OCI-LY7 (cell line): ENCODE measurements around the gene THSD7B. TPM values are rescaled to one million over a fixed set of nuclear protein-coding genes. Genes with fewer than 3 reads are reported as not detected.

Experiments used
- BruUV-seq: library from RNA; stranded (reverse); fragments of 400-500 nt; replicated peaks from 2 replicates; lab custom pipeline; 2021; lab: Mats Ljungman, UMichigan
- CTCF ChIA-PET: fragments of 300-600 bp; sonication (Branson Sonifier 250); formaldehyde crosslinking; loops from one replicate; lab custom pipeline; 2022; ENCODE audit warnings: antibody characterized with exemption; ENCODE audit not compliant: unreplicated experiment; lab: Charles Lee
- POLR2A ChIA-PET: fragments of 300-600 bp; sonication (Branson Sonifier 250); formaldehyde crosslinking; loops from one replicate; lab custom pipeline; 2022; ENCODE audit warnings: antibody characterized with exemption; lab: Charles Lee
- DNase-seq: peaks from one replicate; pipeline ENCODE4 v3.0.0-alpha.2; 2015; ENCODE audit warnings: low spot score
- H2AFZ ChIP-seq: fragments of 200-600 bp; sonication (generic), shearing (Covaris generic); 2 replicates; pipeline ENCODE4 v1.6.1; 2014; ENCODE audit warnings: mild to moderate bottlenecking, antibody characterized with exemption, low read length, moderate library complexity
- H3K27ac ChIP-seq: fragments of 200-600 bp; sonication (generic); 2 replicates; pipeline ENCODE4 v1.5.1; 2014; ENCODE audit warnings: mixed run types, low read depth, mild to moderate bottlenecking, moderate library complexity, low read length, inconsistent platforms; ENCODE audit not compliant: poor library complexity, severe bottlenecking
- H3K36me3 ChIP-seq: fragments of 200-600 bp; sonication (generic); 2 replicates; pipeline ENCODE4 v1.6.1; 2014; ENCODE audit warnings: mild to moderate bottlenecking, antibody characterized with exemption, low read length, moderate library complexity, mixed read lengths; ENCODE audit not compliant: insufficient read depth
- H3K4me1 ChIP-seq: fragments of 200-600 bp; sonication (generic); 2 replicates; pipeline ENCODE4 v1.5.1; 2014; ENCODE audit warnings: mild to moderate bottlenecking, low read length; ENCODE audit not compliant: insufficient read depth, poor library complexity, severe bottlenecking
- H3K4me2 ChIP-seq: fragments of 200-600 bp; sonication (generic); 2 replicates; pipeline ENCODE4 v1.6.1; 2014; ENCODE audit warnings: mild to moderate bottlenecking, low read length
- H3K4me3 ChIP-seq: fragments of 200-600 bp; sonication (generic); 2 replicates; pipeline ENCODE4 v1.5.1; 2014; ENCODE audit warnings: mild to moderate bottlenecking, low read depth, low read length; ENCODE audit not compliant: poor library complexity, severe bottlenecking
- H3K79me2 ChIP-seq: fragments of 200-600 bp; sonication (generic); 2 replicates; pipeline ENCODE4 v1.6.1; 2016; ENCODE audit warnings: low read depth, mild to moderate bottlenecking, low read length, moderate library complexity, mixed read lengths; ENCODE audit not compliant: insufficient read depth
- H3K9me2 ChIP-seq: fragments of 200-600 bp; sonication (generic); 2 replicates; pipeline ENCODE4 v1.6.1; 2016; ENCODE audit warnings: mild to moderate bottlenecking, low read length, mixed read lengths; ENCODE audit not compliant: insufficient read depth
- H3K9me3 ChIP-seq: fragments of 200-600 bp; sonication (generic); 2 replicates; pipeline ENCODE4 v1.6.1; 2014; ENCODE audit warnings: mild to moderate bottlenecking, mixed run types, low read length, mixed read lengths
- H4K20me1 ChIP-seq: fragments of 200-600 bp; sonication (generic); 2 replicates; pipeline ENCODE4 v1.6.1; 2014; ENCODE audit warnings: mild to moderate bottlenecking, antibody characterized with exemption, low read length, moderate library complexity, mixed read lengths; ENCODE audit not compliant: insufficient read depth
- EZH2phosphoT487 ChIP-seq: fragments of 200-600 bp; sonication (generic); IDR thresholded peaks from 2 replicates; pipeline ENCODE4 v1.6.1; 2018; ENCODE audit warnings: low read depth, borderline replicate concordance, mild to moderate bottlenecking, mixed run types, antibody characterized with exemption, low read length, moderate library complexity, mixed read lengths
- intact Hi-C: fragments of 100-400 bp; cut with micrococcal nuclease; formaldehyde crosslinking; loops from one replicate; pipeline ENCODE4 v1.10.0; 2022; ENCODE audit not compliant: unreplicated experiment
- total RNA-seq, 2 experiments: library from RNA; depleted of rRNA in 1 of 2; stranded (reverse); fragments of >200 nt in 1 of 2; shearing (Covaris generic) in 1 of 2; gene quantifications; 2 replicates each; pipeline ENCODE4 v1.2.3, GENCODE V29; 2014 to 2022
- TF ChIP-seq, protein P1 (sequence below): fragments of 200-600 bp; sonication (generic); conservative IDR thresholded peaks from 2 replicates; pipeline ENCODE4 v1.5.1; 2014; ENCODE audit warnings: mild to moderate bottlenecking, antibody characterized with exemption, low read length, moderate library complexity, mixed read lengths

Gene THSD7B
- total RNA-seq, 2 experiments from 2014 or later = 1.8 TPM

DNA sequence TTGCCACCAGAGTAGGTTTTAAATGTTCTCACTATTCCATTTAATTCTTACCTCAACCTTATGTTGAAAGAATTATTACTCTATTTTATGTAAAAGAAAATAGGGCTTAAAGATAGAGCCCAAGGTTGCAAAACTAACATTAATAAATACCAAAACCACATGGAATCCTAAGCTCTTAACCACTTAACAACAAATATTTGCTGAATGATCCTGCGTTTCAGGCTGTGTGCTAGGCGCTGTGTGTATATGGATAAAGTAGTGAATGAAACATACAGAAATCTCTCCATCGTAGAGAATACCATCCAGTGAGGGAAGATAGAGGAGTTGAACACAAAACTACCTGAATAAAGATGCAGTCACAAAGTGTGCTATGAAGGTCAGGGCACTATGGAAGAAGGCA, 485.1 kb downstream of the THSD7B start:
- H3K4me1 ChIP-seq = no peaks in the 10 kb centered on the region
- CTCF ChIA-PET = no interaction called here
- no peak overlapping the region for H2AFZ ChIP-seq
- no peaks in the 10 kb centered on the region for H4K20me1 ChIP-seq
- H3K4me2 ChIP-seq = no peak overlapping the region
- no TSS peak for BruUV-seq
- POLR2A ChIA-PET = interaction anchor here (1.1 to 1.5 kb wide), 4 partner anchors 13 to 122 kb away, joined by 3 to 4 read pairs (median 3); no protein-coding TSS in a partner anchor
- H3K9me2 ChIP-seq = no peaks in the 10 kb centered on the region
- no peak overlapping the region for H3K4me3 ChIP-seq
- no peak for DNase-seq
- H3K36me3 ChIP-seq = no peaks in the 10 kb centered on the region
- H3K27ac ChIP-seq = no peak overlapping the region
- TF ChIP-seq, protein P1, sequence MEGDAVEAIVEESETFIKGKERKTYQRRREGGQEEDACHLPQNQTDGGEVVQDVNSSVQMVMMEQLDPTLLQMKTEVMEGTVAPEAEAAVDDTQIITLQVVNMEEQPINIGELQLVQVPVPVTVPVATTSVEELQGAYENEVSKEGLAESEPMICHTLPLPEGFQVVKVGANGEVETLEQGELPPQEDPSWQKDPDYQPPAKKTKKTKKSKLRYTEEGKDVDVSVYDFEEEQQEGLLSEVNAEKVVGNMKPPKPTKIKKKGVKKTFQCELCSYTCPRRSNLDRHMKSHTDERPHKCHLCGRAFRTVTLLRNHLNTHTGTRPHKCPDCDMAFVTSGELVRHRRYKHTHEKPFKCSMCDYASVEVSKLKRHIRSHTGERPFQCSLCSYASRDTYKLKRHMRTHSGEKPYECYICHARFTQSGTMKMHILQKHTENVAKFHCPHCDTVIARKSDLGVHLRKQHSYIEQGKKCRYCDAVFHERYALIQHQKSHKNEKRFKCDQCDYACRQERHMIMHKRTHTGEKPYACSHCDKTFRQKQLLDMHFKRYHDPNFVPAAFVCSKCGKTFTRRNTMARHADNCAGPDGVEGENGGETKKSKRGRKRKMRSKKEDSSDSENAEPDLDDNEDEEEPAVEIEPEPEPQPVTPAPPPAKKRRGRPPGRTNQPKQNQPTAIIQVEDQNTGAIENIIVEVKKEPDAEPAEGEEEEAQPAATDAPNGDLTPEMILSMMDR = no peak
- TF ChIP-seq EZH2phosphoT487 = no peak
- H3K79me2 ChIP-seq = no peaks in the 10 kb centered on the region
- intact Hi-C loops = no loop called here
- H3K9me3 ChIP-seq = no peaks in the 10 kb centered on the region

DNA sequence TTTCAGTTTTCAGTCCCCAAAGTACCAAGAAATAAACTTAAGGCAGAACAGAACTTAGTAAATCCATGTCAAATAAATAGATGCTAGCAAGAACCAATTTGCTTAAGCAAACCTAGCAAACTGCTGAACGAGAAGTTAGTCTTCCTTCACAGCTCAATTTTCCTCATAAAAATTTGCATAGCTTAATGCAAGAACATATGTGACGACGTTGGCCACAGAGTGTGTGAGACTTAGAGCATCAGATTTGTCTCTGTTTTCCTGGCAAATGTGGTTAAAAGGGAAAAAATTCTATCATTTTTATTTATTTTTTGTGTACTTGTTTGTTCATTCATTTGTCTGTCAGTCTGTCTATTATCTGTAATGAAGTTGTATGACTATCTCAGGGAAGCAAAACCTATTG, 485.7 kb downstream of the THSD7B start:
- no peak for DNase-seq
- Histone ChIP-seq H4K20me1 (no peaks in the 10 kb centered on the region), H3K9me2 (no peaks in the 10 kb centered on the region), H3K27ac (no peak overlapping the region), H3K9me3 (no peaks in the 10 kb centered on the region), H2AFZ (no peak overlapping the region), H3K4me1 (no peaks in the 10 kb centered on the region), H3K36me3 (no peaks in the 10 kb centered on the region), H3K4me3 (no peak overlapping the region), H3K79me2 (no peaks in the 10 kb centered on the region), H3K4me2 (no peak overlapping the region)
- ChIA-PET POLR2A (interaction anchor here (1.5 kb wide), 1 partner anchor 123 kb away, joined by 4 read pairs; no protein-coding TSS in a partner anchor), CTCF (no interaction called here)
- TF ChIP-seq, protein P1 = no peak
- TF ChIP-seq EZH2phosphoT487 = no peak
- intact Hi-C loops = no loop called here
- BruUV-seq = no TSS peak

DNA sequence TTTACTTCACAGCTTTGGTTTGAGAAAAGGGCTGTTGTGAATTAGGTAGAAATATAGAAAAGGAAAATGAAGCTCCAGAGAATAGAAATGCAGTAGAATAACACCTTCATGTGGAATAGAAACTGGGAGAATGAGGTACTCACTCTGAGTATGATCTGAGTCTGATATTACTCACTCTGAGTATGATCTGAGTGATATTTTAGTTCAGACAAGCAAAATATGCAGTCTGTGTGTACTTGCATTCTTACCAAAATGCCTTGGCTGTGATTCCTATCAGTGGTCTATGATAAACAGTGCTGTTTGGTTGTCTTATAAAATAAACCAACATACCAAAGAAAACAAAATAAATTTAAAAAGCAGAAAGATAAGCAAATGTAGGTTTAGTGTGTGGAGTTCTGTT, 487.6 kb downstream of the THSD7B start:
- no peak for TF ChIP-seq EZH2phosphoT487
- TF ChIP-seq, protein P1 = no peak
- Histone ChIP-seq H4K20me1 (no peaks in the 10 kb centered on the region), H3K79me2 (no peaks in the 10 kb centered on the region), H3K4me2 (no peak overlapping the region), H3K27ac (no peak overlapping the region), H3K36me3 (no peaks in the 10 kb centered on the region), H3K9me2 (no peaks in the 10 kb centered on the region), H3K9me3 (no peaks in the 10 kb centered on the region), H3K4me1 (no peaks in the 10 kb centered on the region), H3K4me3 (no peak overlapping the region), H2AFZ (no peak overlapping the region)
- CTCF ChIA-PET = no interaction called here
- intact Hi-C loops = no loop called here
- POLR2A ChIA-PET = interaction anchor here (0.6 to 1.2 kb wide), 8 partner anchors 9 to 752 kb away, joined by 3 to 7 read pairs (median 4); no protein-coding TSS in a partner anchor
- no TSS peak for BruUV-seq
- no peak for DNase-seq
